ENCODE measurements around the gene TACR1. TPM values are rescaled to one million over a fixed set of nuclear protein-coding genes. Genes with fewer than 3 reads are reported as not detected.

Gene TACR1
- total and polyA plus RNA-seq, 2 of the 8 experiments (the other 6 are each of a cell fraction or from before 2014, with no cell fraction given) = 0.09 to 0.37 TPM

DNA sequence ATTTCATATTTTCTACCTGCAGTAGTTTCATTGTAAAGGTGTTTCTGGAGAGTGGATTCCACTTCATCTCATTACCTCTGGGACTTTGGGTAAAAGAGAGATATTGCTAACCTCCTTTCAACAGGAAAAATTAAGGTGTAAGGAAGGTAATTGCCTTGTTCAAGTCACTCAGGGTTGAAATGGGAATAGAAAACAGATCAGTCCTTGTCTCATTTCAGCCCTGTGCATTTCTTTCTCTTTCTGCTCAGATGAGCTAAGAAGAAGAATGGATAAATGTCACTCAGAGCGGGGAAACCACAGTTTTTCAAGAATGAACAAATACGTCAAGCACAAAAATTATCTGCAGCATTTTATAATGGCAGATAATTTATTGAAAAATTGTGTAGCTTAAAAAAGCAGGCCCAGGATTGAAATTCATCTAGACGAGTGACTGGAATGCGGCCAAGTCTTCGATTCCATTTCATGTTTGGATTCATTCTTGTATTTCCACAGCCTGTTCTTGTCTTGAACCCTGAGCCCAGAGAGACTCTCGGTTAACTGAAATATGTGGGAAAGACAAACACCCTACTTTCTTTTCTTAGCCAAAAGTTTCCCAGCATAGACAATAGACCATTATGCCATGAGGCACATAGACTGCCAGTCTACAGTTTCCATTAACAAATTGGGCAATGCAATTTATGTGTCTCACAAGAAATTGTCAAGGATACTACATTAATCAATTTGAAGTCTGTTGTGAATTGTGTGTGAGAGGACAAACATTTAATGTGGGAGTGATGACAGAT lies 133.0 kb downstream of the TACR1 start (continued):
- TF ChIP-seq, protein P1, sequence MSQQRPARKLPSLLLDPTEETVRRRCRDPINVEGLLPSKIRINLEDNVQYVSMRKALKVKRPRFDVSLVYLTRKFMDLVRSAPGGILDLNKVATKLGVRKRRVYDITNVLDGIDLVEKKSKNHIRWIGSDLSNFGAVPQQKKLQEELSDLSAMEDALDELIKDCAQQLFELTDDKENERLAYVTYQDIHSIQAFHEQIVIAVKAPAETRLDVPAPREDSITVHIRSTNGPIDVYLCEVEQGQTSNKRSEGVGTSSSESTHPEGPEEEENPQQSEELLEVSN (IDR thresholded peaks at IDR 0.05) = no peak
- TF ChIP-seq, protein P2, sequence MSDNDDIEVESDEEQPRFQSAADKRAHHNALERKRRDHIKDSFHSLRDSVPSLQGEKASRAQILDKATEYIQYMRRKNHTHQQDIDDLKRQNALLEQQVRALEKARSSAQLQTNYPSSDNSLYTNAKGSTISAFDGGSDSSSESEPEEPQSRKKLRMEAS (IDR thresholded peaks at IDR 0.05) = no peak
- TF ChIP-seq TCF12 (IDR thresholded peaks at IDR 0.05; ENCODE audit: low read depth, low read length) (no peak), BCL11A (IDR thresholded peaks at IDR 0.05; ENCODE audit: low read depth in 2 of 2, low read length in 2 of 2) (no peak), BRCA1 (IDR thresholded peaks at IDR 0.05; ENCODE audit: low read depth, low read length) (no peak), EP300 (IDR thresholded peaks at IDR 0.05; ENCODE audit: borderline replicate concordance in 1 of 2, low read depth in 2 of 2, low read length in 2 of 2) (no peak)

Data from H1 (cell line).